Adrenal gland (tissue), 5 donors: Measurements from ENCODE around the gene FRRS1L.

Experiments
- POLR2A ChIP-seq, 2 donors: fragments of 450-650 bp; IDR thresholded peaks; one replicate each; pipeline ENCODE4 v1.6.1; 2017; ENCODE audit warnings: antibody characterized with exemption in 2 of 2, mild to moderate bottlenecking in 2 of 2, moderate library complexity in 1 of 2
- TF ChIP-seq, protein P1 (sequence below), 6 experiments: fragments of 450-650 bp in 4 of 6; fragments of 200-600 bp in 2 of 6; sonication (generic) in 1 of 6; IDR thresholded peaks; 1 replicate in 5 of 6; 2 replicates in 1 of 6; pipeline versions ENCODE4 v1.5.1 to v1.8.0; 2016 to 2021; ENCODE audit warnings: antibody characterized with exemption in 6 of 6, mild to moderate bottlenecking in 2 of 6, moderate library complexity in 1 of 6
- donor health status: DM: no; HTN: no; CAD: no.

DNA sequence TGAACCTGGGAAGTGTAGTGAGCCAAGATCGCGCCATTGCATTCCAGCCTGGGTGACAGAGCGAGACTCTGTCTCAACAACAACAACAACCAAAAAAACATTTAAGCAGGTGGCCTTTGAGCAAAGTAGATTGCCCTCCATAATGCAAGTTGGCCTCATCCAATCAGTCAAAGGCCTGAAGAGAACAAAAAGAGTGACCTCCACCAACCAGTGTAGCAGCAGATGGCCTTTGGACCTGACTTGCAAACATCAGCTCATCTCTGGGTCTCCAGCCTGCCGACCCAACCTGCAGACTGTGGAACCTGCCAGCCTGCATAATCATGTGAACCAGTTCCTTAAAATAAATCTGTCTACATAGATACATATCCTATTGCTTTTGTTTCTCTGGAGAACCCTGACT, 7.5 kb downstream of the FRRS1L start:
- TF ChIP-seq, protein P1, sequence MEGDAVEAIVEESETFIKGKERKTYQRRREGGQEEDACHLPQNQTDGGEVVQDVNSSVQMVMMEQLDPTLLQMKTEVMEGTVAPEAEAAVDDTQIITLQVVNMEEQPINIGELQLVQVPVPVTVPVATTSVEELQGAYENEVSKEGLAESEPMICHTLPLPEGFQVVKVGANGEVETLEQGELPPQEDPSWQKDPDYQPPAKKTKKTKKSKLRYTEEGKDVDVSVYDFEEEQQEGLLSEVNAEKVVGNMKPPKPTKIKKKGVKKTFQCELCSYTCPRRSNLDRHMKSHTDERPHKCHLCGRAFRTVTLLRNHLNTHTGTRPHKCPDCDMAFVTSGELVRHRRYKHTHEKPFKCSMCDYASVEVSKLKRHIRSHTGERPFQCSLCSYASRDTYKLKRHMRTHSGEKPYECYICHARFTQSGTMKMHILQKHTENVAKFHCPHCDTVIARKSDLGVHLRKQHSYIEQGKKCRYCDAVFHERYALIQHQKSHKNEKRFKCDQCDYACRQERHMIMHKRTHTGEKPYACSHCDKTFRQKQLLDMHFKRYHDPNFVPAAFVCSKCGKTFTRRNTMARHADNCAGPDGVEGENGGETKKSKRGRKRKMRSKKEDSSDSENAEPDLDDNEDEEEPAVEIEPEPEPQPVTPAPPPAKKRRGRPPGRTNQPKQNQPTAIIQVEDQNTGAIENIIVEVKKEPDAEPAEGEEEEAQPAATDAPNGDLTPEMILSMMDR (IDR thresholded peaks at IDR 0.05), result no peak
- no peak for TF ChIP-seq POLR2A (IDR thresholded peaks at IDR 0.05)
